Stimulated activated CD4-positive, alpha-beta T cell treated with anti-CD3 and anti-CD28 coated beads, TNF-alpha, amount 100 ng/mL, for 48 hours (primary cell): ENCODE results near the gene PRPF40A.
A peak's percentile ranks its signal among the peaks of the same experiment; 100 is the strongest.

Experiments
- DNase-seq, 3 donors: peaks; one replicate each; pipeline ENCODE4 v3.0.0-alpha.2; 2020; ENCODE audit warnings: low read depth in 3 of 3

PRPF40A gene

GRCh38 chr2:152718076-152718908, 1.0 kb upstream of the PRPF40A start, which contains the start of gene ARL6IP6:
ARL6IP6 (plus strand) TSS chr2:152718620; CDS start chr2:152718625, 5 bp downstream.
- DNase-seq, result peak; percentile 85 to 87 (median 86)

GRCh38 chr2:152716805-152717227, 445 bp downstream of the PRPF40A start:
- peak in 1 of 3 donors; percentile 13 for DNase-seq

GRCh38 chr2:152715854-152716428, 1.3 kb downstream of the PRPF40A start:
- peak in 1 of 3 donors; percentile 25 for DNase-seq

GRCh38 chr2:152715112-152715511, 2.1 kb downstream of the PRPF40A start:
- DNase-seq, result no peak

- DNase-seq, result no peak
Measured at GRCh38 chr2:152710713-152711112, 6.5 kb downstream of the PRPF40A start.

GRCh38 chr2:152708742-152709141, 8.5 kb downstream of the PRPF40A start:
- no peak for DNase-seq

- no peak for DNase-seq
Measured at GRCh38 chr2:152706477-152707021, 10.7 kb downstream of the PRPF40A start.

- no peak for DNase-seq
Measured at GRCh38 chr2:152701198-152701597, 16.1 kb downstream of the PRPF40A start.

- no peak for DNase-seq
Measured at GRCh38 chr2:152696476-152696875, 20.8 kb downstream of the PRPF40A start.

GRCh38 chr2:152695763-152696162, 21.5 kb downstream of the PRPF40A start:
- no peak for DNase-seq

- peak in 2 of 3 donors; percentile 19 to 21 for DNase-seq
Measured at GRCh38 chr2:152694161-152694661, 23.1 kb downstream of the PRPF40A start.

- no peak for DNase-seq
Measured at GRCh38 chr2:152693033-152693432, 24.2 kb downstream of the PRPF40A start.

GRCh38 chr2:152686321-152686720, 30.9 kb downstream of the PRPF40A start:
- no peak for DNase-seq

GRCh38 chr2:152683400-152683799, 33.9 kb downstream of the PRPF40A start:
- no peak for DNase-seq

- no peak for DNase-seq
Measured at GRCh38 chr2:152682663-152683062, 34.6 kb downstream of the PRPF40A start.

GRCh38 chr2:152678808-152679207, 38.5 kb downstream of the PRPF40A start:
- DNase-seq, result no peak

- DNase-seq, result no peak
Measured at GRCh38 chr2:152676461-152676860, 40.8 kb downstream of the PRPF40A start.

GRCh38 chr2:152674334-152674733, 42.9 kb downstream of the PRPF40A start:
- no peak for DNase-seq

GRCh38 chr2:152664725-152665124, 52.5 kb downstream of the PRPF40A start:
- no peak for DNase-seq

- no peak for DNase-seq
Measured at GRCh38 chr2:152661076-152661475, 56.2 kb downstream of the PRPF40A start.

- no peak for DNase-seq
Measured at GRCh38 chr2:152658221-152658620, 59.0 kb downstream of the PRPF40A start.

GRCh38 chr2:152657043-152657442, 60.2 kb downstream of the PRPF40A start:
- no peak for DNase-seq

- no peak for DNase-seq
Measured at GRCh38 chr2:152655880-152656279, 61.4 kb downstream of the PRPF40A start.
